GM18499 (cell line): ENCODE results near the gene ARHGAP29.
"Not testable (repeated sequence)": the region's sequence is repeated elsewhere in the genome, so short reads cannot be mapped to it uniquely, and the experiment has no call there.

Experiments used
- ATAC-seq: cut with Tn5 transposase; IDR thresholded peaks from one replicate; pipeline ENCODE4 v1.9.1; 2021; ENCODE audit warnings: moderate number of reproducible peaks; ENCODE audit not compliant: insufficient read depth, unreplicated experiment

Gene ARHGAP29

DNA sequence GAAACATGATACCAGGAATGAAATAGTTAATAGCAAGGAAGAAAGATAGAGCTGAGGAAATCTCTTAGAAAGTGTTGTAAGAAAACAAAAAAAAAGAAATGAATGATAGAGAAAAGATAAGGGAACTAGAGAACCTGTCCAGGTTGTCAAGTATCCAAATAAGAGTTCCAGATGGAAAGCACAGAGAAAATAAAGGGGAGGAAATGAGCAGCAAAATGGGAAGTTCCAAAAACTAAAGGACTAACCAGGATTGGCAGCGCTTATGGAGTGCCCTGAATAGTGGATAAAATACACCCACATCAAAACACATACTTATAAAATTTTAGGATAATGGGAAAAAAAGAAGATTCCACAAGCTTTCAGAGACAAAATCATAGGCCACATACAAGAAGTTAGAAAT, 55.2 kb downstream of the ARHGAP29 start:
- no peak for ATAC-seq

- ATAC-seq, result no peak
These were observed 56.7 kb downstream of the ARHGAP29 start for GRCh38 chr1:94180650-94181049.

DNA sequence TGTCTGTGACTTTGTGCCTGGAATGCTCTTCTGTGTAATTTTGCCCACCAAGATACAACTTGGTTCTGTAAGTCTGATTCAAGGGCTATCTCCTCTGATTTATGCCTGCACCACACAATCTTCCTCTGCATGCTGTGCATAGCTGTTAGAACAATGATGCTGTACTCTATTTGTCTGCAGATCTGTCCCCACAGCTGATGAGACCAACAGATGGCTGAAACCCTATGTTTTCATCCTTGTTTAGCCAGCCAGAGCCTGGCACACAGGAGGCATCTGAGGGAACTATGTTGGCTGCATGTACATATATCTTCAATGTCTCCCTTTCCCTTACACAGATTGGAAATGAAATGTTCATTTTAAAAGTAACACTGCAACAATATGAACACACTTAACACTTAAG, 58.5 kb downstream of the ARHGAP29 start:
- ATAC-seq, result no peak

DNA sequence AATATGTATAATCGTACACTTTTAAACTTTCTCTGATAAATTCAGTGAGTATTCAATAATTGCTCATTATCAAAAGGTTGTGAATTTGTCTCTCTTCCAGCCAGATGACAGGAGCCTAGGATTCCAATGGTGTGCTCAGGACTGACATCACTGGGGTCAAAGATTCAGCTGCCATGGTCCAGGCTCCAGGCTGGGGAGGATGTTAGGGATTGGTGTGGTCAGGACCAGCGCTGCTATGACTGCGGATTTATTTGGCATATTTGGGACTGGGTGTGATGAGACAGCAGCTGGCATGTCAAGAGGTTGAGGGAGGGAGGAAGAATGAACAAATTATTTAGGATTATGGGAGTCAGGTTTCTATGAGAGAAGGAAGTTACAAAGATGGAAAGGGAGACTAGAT, 68.3 kb downstream of the ARHGAP29 start:
- no peak for ATAC-seq

- no peak for ATAC-seq
These were observed 71.5 kb downstream of the ARHGAP29 start for GRCh38 chr1:94165843-94166242.

DNA sequence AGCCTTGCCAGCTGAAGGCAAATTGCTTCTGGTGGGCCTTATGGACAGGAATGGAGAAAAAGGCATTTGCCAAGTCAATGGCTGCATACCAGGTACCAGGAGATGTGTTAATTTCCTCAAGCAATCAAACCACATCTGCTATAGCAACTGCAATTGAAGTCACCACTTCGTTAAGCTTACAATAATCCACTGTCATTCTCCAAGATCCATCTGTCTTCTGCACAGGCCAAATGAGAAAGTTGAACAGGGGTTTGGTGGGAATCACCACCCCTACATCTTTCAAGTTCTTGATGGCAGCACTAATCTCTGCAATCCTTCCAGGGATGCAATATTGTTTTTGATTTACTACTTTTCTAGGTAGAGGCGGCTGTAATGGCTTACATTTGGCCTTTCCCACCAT, 72.5 kb downstream of the ARHGAP29 start:
- ATAC-seq, result not testable (repeated sequence)

- not testable (repeated sequence) for ATAC-seq
These were observed 73.3 kb downstream of the ARHGAP29 start for GRCh38 chr1:94164121-94164520.

DNA sequence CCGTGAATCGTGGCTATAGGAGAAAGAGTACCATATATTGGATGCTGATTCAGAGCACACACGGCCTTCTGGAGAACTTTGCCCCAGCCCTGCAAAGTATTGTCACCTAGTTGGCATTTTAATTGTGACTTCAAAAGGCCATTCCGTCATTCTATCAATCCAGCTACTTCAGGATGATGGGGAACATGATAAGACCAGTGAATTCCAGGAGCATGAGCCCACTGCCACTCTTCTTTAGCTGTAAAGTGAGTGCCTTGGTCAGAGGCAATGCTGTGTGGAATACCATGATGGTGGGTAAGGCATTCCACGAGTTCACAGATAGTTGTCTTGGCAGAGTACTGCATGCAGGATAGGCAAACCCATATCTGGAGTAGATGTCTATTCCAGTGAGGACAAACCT, 74.1 kb downstream of the ARHGAP29 start:
- not testable (repeated sequence) for ATAC-seq

DNA sequence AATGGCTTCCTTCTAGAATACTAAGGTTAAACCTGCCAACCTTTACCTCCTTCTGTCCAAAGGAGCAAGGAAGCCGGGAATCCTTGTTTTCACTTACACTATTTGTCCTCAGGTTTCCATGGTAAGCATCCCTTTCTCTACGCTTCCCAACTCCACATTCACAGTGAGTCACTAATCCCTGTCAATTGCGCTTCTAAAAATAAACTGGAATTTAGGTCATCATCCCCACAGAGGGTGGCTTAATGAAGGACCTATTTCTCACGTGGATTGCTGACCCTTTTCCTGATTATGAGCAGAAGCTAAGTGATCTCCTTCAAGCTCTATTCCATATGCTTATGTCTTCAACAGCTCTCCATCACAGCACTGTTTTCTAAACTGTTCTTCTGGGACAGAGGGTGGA, 76.6 kb downstream of the ARHGAP29 start:
- no peak for ATAC-seq

- ATAC-seq, result no peak
These were observed 81.2 kb downstream of the ARHGAP29 start for GRCh38 chr1:94156096-94156625.

GRCh38 chr1:94154989-94155388, 82.4 kb downstream of the ARHGAP29 start:
- ATAC-seq, result no peak

DNA sequence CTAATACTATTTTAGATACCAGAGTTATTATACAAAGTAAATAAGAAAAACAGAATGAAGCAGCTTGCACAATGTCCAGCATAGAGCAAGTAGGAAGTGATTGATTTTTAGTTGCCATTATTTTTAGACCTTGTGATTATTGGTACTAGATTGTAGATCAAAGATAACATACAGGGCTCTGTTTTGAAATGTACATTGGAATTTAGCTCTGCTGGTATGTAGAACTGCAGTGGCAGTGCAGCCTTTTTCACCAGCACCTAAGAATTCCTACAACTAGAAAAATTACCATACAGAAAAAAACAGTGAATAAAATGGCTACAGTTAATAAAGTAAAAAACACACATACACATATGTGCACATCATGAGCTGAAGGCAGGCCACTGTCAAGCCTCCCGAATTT, 84.3 kb downstream of the ARHGAP29 start:
- no peak for ATAC-seq

- not testable (repeated sequence) for ATAC-seq
These were observed 88.2 kb downstream of the ARHGAP29 start for GRCh38 chr1:94149166-94149565.

GRCh38 chr1:94146273-94146672, 91.1 kb downstream of the ARHGAP29 start:
- no peak for ATAC-seq

DNA sequence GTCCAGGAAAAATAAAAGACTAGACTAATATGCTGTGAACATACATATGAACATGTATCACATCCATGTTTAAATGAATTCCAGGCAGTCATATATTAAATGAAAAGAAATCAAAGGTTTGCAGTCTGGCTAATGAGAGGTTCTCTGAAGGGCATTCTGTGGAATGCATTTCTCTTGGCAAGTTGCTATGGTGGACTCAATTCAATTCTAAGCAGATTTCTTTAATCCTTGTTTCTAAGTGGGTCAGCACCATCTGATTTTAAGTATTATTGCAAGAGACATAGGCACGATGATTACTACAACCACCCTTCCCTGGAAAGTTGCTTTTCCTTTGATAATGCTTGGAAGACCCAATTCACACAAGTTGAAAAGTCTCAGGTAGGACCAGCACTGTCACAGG, 92.5 kb downstream of the ARHGAP29 start:
- ATAC-seq, result no peak

GRCh38 chr1:94143809-94144176, 93.6 kb downstream of the ARHGAP29 start:
- no peak for ATAC-seq

DNA sequence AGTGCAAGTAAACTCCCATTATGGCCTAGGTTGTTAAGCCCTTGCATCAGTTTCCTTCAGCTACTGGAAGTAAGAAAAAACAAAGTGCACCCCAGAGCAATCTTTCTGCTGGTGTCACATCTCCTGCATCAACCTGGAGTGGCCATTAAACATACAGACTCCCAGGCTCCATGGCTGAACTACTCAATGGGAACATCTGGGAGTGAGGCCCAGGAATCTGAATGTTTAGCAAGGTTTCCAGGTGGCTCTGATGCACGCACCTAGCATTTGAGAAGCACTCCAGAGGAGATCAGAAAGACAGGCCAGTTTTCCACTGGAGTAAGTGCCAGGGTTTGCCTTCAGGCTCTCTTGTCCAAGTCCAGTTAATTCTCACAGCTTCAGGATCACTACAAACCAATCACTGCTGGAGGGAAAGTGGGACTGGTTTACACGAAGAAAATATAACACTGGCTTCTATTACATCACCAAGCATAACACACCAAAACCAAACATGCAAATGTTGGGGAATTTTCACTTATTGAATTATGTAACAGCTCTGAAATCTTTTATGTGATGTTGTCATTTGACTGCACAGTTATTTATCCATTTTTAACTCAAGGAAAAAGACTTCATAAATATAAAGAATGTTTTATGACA, 94.1 kb downstream of the ARHGAP29 start:
- no peak for ATAC-seq

DNA sequence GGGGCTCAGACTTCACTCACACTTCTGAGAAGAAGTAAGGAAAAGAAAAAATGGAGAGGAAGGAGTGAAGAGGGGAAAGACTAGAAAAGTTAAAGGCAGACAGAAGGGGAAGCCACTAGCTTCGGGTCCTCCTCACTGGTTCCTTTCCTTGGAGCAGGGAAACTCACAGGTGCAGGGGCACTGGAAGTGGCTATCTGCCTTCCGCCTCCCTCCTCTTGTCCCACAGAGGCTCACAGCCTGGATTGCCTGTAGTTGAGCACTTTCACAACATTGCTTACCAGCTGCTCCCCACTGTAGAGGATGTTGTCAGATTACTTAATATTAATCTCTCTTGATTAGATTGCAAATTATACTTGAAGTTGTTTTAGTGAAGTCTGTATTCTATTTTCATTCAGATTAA, 94.8 kb downstream of the ARHGAP29 start:
- no peak for ATAC-seq

- ATAC-seq, result no peak
These were observed 95.4 kb downstream of the ARHGAP29 start for GRCh38 chr1:94142022-94142421.

- ATAC-seq, result no peak
These were observed 105.3 kb downstream of the ARHGAP29 start for GRCh38 chr1:94132111-94132510.

GRCh38 chr1:94130851-94131595, 106.4 kb downstream of the ARHGAP29 start:
- ATAC-seq, result no peak

DNA sequence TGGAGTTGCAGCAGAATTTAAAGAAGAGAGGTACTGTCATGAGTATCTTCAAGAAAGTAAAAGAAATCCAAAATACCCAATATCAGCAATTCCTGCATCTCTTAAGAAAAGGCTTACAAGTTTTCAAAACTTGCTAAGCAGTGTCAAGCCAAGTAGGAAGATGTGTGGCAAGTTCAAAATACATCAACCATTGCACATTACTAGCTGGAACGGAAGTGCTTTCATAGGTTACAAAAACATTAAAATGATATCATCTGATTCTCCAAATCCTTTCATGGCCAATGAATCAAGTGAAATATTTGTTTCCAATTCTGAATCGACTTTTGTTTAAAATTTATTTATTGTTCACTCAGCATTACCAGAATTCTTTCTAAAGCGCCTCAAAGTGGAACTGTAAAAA, 110.7 kb downstream of the ARHGAP29 start:
- no peak for ATAC-seq
